Measurements from ENCODE around the gene UBP1.
"Not testable (repeated sequence)": the region's sequence is repeated elsewhere in the genome, so short reads cannot be mapped to it uniquely, and the experiment has no call there.

The UBP1 gene

DNA sequence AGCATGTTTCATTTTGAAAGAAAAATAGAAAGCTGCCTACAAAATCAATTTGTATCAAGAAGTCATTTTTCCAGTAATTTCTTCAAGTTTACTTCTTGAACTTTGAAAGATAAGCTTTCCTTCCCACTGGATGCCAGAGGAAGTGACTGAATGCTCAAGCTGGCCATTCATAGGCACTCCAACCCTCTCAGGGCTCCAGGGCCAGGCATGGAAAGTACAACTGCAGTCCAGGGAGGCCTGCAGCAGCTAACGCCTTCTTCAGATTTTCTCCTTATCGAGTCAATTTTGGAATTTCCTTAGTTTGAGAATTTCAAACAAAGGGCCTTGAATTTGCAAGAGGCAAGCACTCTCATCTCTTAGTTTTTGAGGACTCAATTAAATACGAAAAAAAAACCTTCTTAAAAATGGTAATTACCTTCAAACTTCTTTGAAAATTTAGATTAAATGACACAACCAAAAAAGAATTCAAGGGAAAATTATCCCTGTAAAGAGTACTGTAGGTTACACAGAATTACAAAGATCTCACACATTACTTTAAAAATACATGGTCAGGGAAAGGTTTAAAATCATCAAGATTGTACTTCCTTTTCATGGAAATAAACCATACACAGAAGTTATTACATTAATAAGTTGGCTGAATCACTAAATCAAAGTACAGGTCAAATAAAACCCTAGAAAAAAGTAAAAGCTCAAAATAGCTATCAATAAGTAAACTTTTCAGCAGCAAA is 2.5 kb downstream of the UBP1 start:
- DNase-seq (ENCODE audit: low spot score), result peak; percentile 60

DNA sequence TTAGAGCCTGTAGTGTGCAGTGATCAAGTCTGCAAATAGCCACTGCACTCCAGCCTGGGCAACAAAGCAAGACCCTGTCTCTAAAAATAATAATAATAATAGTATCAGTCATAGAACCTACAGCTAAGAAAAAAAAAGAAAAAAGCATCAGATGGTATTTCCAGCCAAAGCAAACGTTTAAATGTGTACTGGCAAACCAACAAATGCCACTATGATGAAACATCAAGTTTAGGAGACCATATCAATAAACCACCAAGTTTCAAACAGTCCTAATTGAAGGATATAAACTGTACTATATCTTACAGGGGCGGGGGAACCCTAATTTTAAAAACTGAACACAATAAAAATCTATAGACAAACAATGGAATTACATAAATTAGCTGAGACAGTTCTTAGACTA is 6.4 kb downstream of the UBP1 start:
- DNase-seq (ENCODE audit: low spot score), result no peak

DNA sequence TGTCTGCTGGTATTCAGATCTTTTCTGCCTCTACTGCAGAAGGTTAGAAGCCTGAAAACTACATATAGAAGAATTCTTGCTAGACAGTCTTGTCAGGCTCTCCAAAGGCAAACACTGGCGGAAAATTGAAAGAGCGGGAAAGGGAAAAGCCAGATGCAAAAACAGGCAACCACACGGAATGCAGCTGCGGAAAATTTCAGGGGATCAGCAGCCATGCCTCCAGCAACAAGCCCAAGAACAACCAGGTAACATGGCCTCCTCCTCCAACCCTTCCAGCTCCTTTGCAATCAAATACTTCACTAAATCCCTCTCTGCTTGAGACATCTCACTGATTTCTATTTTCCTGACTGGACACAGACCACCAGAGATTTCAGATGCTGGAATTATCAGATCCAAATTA is 9.6 kb downstream of the UBP1 start:
- DNase-seq (ENCODE audit: low spot score), result no peak

DNA sequence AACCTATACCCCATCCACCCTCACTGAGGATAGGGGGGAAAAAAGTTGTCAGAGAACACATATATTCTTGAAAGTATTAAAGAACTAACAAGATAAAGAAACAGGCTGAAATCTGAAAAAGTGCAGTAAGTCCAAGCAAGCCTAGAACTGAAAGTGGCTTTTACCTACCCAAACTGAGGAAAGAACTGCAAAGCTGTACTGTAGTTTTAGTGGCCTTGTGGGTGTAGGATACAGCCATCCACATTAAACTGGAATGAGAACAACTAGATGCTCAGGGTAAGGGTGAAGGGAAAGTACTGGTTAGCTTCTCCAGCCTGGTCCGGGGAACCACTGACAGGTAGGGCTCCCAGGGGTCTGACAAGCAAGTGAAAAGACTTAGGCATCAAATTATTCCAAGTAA is 10.1 kb downstream of the UBP1 start:
- no peak for DNase-seq (ENCODE audit: low spot score)

DNA sequence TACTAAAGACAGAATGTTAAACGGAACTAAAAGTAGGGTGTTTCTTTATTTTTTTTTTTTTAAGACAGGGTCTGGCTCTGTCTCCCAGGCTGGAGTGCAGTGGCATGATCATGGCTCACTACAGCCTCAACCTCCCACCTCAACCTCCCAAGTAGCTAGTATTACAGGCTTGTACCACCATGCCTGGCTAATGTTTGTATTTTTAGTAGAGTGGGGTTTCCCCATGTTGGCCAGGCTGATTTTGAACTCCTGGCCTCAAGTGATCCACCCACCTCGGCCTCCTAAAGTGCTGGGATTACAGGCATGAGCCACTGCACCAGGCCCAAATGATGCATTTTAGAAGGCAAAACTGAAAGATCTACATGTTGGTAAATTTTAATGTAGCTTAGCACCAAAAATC is 10.9 kb downstream of the UBP1 start:
- not testable (repeated sequence) for DNase-seq (ENCODE audit: low spot score)

DNA sequence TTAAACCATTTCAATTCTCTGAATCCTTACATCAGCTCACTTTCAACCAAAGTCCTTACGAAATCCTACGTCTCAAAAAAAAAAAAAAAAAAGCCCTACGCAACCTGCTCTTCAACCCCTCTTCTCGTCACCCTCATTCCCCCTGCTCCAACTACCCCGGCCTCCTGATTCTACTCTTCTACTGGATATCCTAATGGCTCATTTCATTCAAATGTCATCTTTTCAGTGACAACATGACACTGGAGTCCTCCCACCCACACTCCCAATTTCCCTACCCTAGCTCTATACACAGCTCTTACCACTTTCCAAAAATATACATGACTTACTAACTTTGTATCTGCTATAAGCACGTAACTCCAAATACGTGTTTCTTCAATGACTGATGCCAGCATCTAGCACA is 11.5 kb downstream of the UBP1 start:
- DNase-seq (ENCODE audit: low spot score), result no peak

DNA sequence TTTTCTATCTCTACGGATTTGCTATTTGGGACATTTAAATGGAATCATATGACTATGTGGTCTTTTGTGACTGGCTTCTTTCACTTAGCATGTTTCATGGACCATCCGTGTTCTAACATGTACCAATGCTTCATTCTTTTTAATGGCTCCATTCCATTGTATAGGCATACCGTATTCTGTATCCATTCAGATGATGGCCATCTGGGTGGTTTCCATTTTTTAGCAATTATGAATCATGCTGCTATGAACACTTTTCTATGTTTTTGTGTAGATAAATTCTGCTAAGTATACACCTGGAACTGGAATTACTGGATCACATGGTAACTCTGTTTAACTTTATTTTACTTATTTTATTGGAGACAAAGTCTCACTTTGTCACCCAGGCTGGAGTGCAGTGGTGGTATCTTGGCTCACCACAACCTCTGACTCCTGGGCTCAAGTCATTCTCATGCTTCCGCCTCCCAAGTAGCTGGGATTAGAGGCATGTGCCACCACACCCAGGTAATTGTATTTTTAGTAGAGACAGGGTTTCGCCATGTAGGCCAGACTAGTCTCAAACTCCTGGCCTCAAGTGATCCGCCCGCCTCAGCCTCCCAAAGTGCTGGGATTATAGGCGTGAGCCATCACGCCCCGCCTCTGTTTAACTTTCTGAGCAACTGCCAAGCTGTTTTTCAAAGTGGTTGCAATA is 13.4 kb downstream of the UBP1 start:
- no peak for DNase-seq (ENCODE audit: low spot score)

DNA sequence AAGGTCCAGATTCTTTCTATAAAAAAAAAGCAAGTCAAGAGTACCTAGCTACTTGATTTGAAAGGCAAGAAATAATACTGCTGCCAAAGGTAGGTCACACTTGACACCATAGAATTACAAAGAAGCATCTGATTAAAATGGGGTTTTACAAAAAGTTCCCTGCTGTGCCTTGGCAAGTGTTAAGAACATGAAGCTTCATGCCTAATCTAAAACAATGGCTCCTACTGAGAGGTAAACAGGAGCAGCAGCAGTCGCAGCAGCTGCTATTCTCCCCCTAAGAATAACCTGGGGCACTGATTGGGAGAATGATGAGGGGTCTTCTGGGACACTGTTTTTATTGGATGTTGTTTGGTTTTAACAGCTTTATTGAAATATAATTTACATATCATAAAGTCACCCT is 14.1 kb downstream of the UBP1 start:
- no peak for DNase-seq (ENCODE audit: low spot score)

DNA sequence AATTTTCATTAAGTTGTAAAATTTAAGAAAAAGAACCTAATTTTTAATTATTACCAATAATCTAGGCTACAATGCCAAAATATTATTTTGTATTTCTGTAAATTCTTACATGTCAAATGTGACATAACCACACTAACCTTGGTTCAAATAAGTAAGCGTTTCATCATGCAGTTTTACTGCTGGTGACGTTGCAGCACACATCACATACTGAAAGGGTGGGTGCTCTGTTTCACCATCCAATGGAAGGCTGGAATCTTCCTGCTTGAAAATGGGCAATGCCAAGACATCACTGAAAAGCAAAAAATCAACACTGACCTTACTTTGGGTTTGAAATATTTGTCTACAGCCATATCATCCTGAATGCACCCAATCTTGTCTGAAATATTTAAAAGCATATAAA is 14.8 kb downstream of the UBP1 start:
- no peak for DNase-seq (ENCODE audit: low spot score)

DNA sequence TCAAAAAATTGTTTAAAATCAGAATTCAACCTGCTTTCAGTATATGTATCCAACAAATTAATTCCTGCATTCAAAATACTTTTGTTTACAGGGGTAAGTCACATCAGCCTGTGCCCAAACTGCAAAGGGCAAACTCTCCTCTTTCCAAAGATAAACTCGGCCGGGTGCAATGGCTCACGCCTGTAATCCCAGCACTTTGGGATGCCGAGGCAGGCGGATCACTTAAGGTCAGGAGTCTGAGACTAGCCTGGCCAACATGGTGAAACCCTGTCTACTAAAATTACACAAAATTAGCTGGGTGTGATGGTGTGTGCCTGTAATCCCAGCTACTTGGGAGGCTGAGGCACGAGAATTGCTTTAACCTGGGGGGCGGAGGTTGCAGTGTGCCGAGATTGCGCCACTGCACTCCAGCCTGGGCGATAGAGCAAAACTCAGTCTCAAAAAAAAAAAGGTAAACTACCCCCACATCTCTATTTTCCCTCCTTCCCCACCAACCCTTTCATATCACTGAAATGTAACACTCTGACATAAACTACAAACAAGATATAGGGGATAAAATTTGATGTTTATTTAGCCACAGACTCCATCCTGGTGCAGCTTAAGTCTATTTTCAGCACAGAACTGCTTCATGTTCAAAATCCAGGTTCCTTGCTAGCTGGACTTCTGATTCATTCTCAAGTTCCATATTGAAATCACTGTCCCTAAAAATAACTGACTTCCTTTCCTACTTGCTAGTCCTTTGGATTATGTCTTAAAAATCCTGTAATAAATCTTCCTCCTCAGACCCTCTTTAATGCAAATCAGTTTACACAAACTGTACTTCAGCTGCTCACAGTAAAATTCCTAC is 15.4 kb downstream of the UBP1 start:
- no peak for DNase-seq (ENCODE audit: low spot score)

DNA sequence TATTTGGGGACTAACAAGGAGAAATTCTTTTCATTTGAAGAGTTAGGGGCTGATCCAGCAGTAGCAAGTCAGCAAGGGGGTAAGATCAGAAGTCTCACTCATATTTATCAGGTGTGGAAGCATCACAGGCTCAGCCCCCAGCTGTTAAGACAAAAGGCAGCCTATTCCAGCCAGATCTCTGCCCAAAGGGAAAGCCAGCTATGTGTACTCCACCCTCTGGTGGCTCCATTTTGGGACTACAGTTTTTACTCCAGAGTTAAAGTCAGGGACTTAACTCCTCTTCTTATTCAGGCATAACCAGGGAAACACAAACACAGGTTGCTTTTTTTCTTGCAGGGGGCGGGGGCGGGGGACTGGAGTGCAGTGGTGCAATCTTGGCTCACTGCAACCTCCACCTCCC is 19.2 kb downstream of the UBP1 start:
- no peak for DNase-seq (ENCODE audit: low spot score)

DNA sequence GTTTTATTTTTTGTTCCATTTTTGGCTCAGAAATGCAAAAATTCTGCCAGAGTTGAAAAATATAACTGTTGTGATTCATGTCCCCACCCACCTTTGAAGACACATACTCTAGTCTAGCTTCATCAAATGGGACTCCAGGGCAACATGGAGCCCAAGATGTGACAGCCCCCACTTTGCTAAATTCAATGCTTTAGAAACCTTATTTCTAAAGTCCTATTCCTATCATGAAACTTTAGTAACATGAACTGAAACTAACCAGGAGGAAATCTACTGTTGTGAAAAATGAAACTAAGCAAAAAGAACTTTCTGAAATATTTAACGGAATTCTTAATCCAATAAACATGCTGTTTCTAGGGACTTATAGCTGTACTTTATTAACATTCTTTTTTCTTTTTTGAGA is 20.3 kb downstream of the UBP1 start:
- no peak for DNase-seq (ENCODE audit: low spot score)

DNA sequence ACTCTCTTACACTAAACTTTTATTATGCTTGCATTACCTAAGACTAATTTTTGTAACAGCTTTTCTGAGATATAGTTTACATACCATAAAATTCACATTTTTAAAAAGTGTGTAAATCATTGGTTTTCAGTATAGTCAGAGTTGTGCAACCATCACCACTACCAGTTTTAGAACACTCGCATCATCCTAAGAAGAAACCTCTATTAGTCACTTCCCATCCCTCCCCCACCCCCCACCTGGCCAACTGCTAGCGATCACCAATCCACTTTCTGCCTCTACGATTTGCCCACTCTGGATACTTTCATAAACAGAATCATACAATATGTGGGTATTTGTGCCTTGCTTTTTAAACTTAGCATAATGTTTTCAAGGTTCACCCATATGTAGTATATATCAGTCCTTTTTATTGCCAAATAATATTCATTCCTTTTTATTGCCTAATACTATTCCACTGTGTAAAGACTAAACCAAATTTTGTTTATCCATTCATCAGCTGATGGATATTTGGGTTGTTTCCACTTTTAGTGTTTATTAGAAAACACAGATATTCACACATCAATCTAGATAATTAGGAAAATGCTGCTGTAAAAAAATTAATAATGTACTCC is 23.0 kb downstream of the UBP1 start:
- no peak for DNase-seq (ENCODE audit: low spot score)

DNA sequence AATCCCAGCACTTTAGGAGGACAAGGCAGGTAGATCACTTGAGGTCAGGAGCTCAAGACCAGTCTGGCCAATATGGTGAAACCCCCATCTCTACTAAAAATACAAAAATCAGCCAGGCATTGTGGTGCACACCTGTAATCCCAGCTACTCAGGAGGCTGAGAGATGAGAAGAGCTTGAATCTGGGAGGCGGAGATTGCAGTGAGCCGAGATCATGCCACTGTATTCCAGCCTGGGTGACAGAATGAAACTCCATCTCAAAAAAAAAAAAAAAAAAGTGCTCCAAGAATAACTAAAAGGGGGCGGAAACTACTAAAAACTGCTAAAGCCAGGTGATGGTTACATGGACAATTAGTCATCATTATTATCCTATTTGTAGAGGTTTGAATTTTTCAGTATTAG is 29.4 kb downstream of the UBP1 start:
- DNase-seq (ENCODE audit: low spot score), result not testable (repeated sequence)

DNA sequence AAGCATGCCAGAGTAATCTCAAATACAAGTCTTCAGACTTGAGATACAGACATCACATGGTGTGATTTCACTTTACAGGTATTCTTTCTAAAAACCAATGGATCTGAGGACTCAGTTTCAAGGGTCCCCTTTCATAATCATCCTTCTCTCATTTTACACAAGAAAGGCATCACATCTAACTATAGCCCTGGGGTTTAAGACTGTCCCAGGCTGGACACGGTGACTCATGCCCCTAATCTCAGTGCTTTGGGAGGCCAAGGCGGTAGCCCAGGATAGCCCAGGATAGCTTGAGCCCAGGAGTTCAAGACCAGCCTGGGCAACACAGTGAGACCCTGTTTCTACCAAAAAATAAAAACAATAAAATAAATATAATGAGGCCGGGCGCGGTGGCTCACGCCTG is 36.4 kb downstream of the UBP1 start:
- DNase-seq (ENCODE audit: low spot score), result no peak

DNA sequence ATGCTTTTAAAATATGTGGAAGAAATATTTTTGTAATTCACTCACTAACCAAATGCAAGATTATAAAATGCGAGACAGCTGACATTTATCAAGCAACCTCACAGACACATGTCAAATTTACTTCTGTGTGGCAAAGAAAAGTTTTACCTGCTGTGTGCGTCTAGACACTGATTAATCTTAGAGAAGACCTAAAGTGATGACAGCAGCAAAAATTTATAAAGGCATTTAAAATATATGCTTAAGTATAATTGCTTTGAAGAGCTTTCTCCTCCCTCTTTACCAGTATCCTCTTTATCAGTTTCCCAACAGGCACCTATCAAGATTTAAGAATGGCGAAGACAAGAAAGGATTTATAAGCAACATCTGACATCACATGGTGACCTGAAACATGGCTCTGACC is 37.3 kb downstream of the UBP1 start:
- DNase-seq (ENCODE audit: low spot score), result no peak

DNA sequence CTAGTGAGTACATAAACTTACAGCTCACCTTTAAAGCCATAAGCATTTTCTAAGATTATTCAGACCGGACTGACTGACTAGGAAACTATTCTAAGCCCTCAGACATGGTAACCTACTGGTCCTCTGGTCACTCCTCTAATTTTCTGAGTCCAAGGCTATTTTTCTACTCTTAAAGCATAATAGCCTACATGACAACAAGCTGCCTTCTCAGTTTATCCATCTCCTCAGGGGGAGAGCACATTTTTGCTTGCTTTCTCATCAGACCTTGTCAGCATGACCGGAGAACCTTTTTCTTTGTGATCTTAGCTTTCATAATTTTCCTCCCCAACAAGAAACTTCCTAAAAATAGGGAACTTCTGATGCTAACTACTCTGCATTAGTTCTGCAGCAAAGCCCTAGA is 38.4 kb downstream of the UBP1 start:
- DNase-seq (ENCODE audit: low spot score), result no peak

DNA sequence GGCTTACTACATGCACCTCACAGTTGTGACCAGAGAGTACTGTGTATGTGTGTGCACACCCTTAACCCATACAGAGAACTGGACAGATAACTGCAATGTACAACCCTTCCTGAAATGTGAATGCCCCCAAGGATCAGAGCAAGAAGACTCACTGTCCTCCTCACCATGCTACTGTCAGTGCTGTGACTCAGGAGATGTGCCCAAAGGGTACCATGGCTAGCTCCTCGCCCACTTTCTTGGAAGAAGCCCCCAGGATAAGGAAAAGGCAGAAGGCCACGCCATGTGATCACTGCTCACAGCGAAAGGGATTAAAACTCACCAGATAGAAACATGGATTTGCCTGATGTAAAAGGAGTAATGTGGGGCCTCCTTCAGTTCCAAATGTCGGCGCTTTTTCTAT is 41.8 kb downstream of the UBP1 start:
- no peak for DNase-seq (ENCODE audit: low spot score)

DNA sequence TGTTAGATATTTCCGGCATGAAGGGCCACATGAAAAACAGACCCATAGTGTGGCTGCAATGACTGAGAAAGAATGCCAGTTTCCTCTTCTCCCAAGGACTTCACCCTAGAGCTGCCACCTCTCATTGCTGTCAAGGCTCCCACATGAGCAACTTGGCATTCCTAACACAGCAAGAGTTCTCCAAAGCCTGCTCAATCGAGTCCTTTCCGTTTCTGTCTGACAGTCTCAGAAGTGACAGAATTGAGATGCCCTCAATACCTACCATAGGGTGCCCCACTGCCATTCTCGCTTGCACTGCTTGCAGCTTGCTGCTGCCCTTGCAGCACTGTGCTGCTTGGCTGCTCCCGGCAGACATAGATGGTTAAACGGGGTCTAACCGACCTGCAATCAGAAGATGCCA is 44.3 kb downstream of the UBP1 start:
- no peak for DNase-seq (ENCODE audit: low spot score)

DNA sequence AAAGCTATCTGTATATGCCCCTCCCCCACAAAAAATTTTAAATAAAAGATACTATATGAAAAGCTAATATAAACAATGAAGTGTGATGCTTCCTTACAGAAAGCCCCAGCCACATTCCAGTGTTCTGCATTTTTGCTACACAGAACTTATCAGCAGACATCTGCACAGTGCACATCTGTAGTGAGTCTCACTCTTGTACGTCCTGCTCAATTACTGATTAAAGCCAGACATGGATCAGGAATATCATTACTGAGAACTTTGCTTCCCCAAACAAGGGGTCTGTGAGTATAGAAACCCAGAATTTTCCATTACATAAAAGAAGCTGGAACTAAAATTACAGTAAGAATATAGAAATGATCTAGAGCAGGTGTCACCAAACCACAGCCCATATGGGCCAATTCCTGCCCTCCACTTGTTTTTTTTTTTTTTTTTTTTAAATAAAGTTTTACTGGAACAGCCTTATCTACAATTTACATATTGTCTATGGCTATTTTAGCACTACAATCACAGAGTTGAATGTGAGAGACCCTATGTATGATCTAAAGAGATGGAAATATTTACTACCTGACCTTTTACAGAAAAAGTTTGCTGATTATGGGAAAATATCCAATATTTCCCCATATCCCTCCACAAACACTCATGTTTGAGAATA is 45.7 kb downstream of the UBP1 start:
- DNase-seq (ENCODE audit: low spot score), result no peak

DNA sequence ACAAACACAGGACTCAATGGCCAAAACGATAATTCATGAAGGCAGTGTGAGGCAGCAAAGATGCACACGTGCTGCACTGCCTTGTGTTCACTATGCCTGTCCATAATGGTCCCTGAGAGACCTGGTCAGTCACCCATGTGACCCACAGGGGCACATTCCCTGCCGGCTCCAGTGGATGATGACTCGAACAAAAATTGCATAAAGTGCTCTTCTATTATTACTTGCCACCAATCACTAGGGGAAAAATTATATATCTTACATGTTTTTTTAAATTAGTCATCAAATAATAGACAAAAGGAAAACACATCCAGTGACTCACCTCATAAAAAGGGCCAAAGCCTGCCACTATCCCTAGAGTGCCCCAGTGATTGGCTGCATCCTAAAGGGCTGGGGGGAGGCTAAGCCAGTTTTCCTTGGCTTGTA is 47.5 kb downstream of the UBP1 start:
- peak; percentile 86 for DNase-seq (ENCODE audit: low spot score)

DNA sequence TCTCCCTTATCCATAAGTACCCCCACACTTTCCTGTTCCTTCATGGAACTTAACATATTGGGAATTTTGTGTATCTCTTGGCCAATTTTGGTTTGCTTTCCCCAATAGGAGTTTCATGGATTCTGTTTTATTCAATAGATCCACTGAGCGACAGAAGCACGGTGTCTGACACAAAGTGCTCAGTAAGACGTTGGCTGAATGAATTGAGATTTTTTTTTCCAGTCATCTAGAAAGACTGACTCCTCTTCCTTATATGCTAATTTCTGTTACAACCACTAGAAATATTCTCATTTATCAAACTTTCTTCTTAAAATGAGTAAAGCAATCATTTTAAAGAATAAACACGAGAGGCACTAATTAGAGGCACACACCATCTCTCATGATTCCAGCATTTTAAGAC is 48.1 kb downstream of the UBP1 start:
- DNase-seq (ENCODE audit: low spot score), result no peak
